ENCODE results near the gene NUDT6. TPM values are rescaled to one million over a fixed set of nuclear protein-coding genes. Genes with fewer than 3 reads are reported as not detected.

The NUDT6 gene
- total RNA-seq: 1 to 10 TPM in 1 of 2 donors, under 1 TPM in 1; 0.82 to 1.1 TPM
- 2.8 to 3.8 reads per million in 2 donors for total RNA-seq

- ATAC-seq: peak; percentile 52
- peak; percentile 12 to 19 (median 12) for DNase-seq
- H3K36me3 Mint-ChIP-seq (ENCODE audit: low read depth): no peaks in the 10 kb centered on the region
- peaks cover 8% of the 10 kb centered on the region for H3K4me1 Mint-ChIP-seq
- H3K27me3 Mint-ChIP-seq: no peaks in the 10 kb centered on the region
- H3K27ac Mint-ChIP-seq: no peak within 1 kb of the TSS
- peak within 1 kb of the TSS; percentile 98 for H3K4me3 Mint-ChIP-seq
- H3K9me3 ChIP-seq (ENCODE audit: control insufficient read depth, low read length, poor library complexity, severe bottlenecking): no peaks in the 10 kb centered on the region
These were observed at the start of gene NUDT6 for GRCh38 chr4:122921971-122922876. Gene NUDT6, minus strand, starts transcription at chr4:122922597. Its CDS starts 25 bp downstream, at chr4:122922572.

- Mint-ChIP-seq H3K4me1 (peaks cover 9% of the 10 kb centered on the region), H3K27ac (no peak overlapping the region), H3K36me3 (ENCODE audit: low read depth) (no peaks in the 10 kb centered on the region), H3K27me3 (no peaks in the 10 kb centered on the region), H3K4me3 (no peak overlapping the region)
- DNase-seq (no peak), ATAC-seq (no peak)
- H3K9me3 ChIP-seq (ENCODE audit: control insufficient read depth, low read length, poor library complexity, severe bottlenecking): no peaks in the 10 kb centered on the region
These were observed 45.9 kb upstream of the NUDT6 start for GRCh38 chr4:122968227-122968812.

GRCh38 chr4:122967231-122967630, 44.8 kb upstream of the NUDT6 start:
- ATAC-seq (no peak), DNase-seq (no peak)
- H3K4me3 Mint-ChIP-seq: no peak overlapping the region
- H3K9me3 ChIP-seq (ENCODE audit: control insufficient read depth, low read length, poor library complexity, severe bottlenecking): no peaks in the 10 kb centered on the region
- no peak overlapping the region for H3K27ac Mint-ChIP-seq
- H3K27me3 Mint-ChIP-seq: no peaks in the 10 kb centered on the region
- no peaks in the 10 kb centered on the region for H3K36me3 Mint-ChIP-seq (ENCODE audit: low read depth)
- H3K4me1 Mint-ChIP-seq: peaks cover 7% of the 10 kb centered on the region

GRCh38 chr4:122966201-122966600, 43.8 kb upstream of the NUDT6 start:
- Mint-ChIP-seq H3K36me3 (ENCODE audit: low read depth) (no peaks in the 10 kb centered on the region), H3K27ac (no peak overlapping the region), H3K4me1 (peaks cover 7% of the 10 kb centered on the region), H3K4me3 (no peak overlapping the region), H3K27me3 (no peaks in the 10 kb centered on the region)
- no peak for ATAC-seq
- no peak for DNase-seq
- no peaks in the 10 kb centered on the region for H3K9me3 ChIP-seq (ENCODE audit: control insufficient read depth, low read length, poor library complexity, severe bottlenecking)

GRCh38 chr4:122963216-122963615, 40.8 kb upstream of the NUDT6 start:
- H3K36me3 Mint-ChIP-seq (ENCODE audit: low read depth): no peaks in the 10 kb centered on the region
- H3K27ac Mint-ChIP-seq: no peak overlapping the region
- H3K4me1 Mint-ChIP-seq: peaks cover 4% of the 10 kb centered on the region
- ATAC-seq (no peak), DNase-seq (no peak)
- H3K4me3 Mint-ChIP-seq: no peak overlapping the region
- no peaks in the 10 kb centered on the region for H3K27me3 Mint-ChIP-seq
- no peaks in the 10 kb centered on the region for H3K9me3 ChIP-seq (ENCODE audit: control insufficient read depth, low read length, poor library complexity, severe bottlenecking)

- DNase-seq (no peak), ATAC-seq (no peak)
- no peaks in the 10 kb centered on the region for H3K9me3 ChIP-seq (ENCODE audit: control insufficient read depth, low read length, poor library complexity, severe bottlenecking)
- H3K27ac Mint-ChIP-seq: no peak overlapping the region
- H3K27me3 Mint-ChIP-seq: no peaks in the 10 kb centered on the region
- H3K4me1 Mint-ChIP-seq: no peaks in the 10 kb centered on the region
- H3K4me3 Mint-ChIP-seq: no peak overlapping the region
- no peaks in the 10 kb centered on the region for H3K36me3 Mint-ChIP-seq (ENCODE audit: low read depth)
These were observed 38.2 kb upstream of the NUDT6 start for GRCh38 chr4:122960611-122961000.

GRCh38 chr4:122959981-122960610, 37.7 kb upstream of the NUDT6 start:
- Mint-ChIP-seq H3K27me3 (no peaks in the 10 kb centered on the region), H3K4me3 (no peak overlapping the region), H3K27ac (no peak overlapping the region), H3K36me3 (ENCODE audit: low read depth) (no peaks in the 10 kb centered on the region), H3K4me1 (no peaks in the 10 kb centered on the region)
- DNase-seq (no peak), ATAC-seq (no peak)
- H3K9me3 ChIP-seq (ENCODE audit: control insufficient read depth, low read length, poor library complexity, severe bottlenecking): no peaks in the 10 kb centered on the region

GRCh38 chr4:122959441-122959840, 37.0 kb upstream of the NUDT6 start:
- ATAC-seq (no peak), DNase-seq (no peak)
- no peaks in the 10 kb centered on the region for H3K9me3 ChIP-seq (ENCODE audit: control insufficient read depth, low read length, poor library complexity, severe bottlenecking)
- Mint-ChIP-seq H3K4me1 (no peaks in the 10 kb centered on the region), H3K36me3 (ENCODE audit: low read depth) (no peaks in the 10 kb centered on the region), H3K4me3 (no peak overlapping the region), H3K27ac (no peak overlapping the region), H3K27me3 (no peaks in the 10 kb centered on the region)

GRCh38 chr4:122958505-122958904, 36.1 kb upstream of the NUDT6 start:
- Mint-ChIP-seq H3K27me3 (no peaks in the 10 kb centered on the region), H3K4me3 (no peak overlapping the region), H3K27ac (no peak overlapping the region), H3K36me3 (ENCODE audit: low read depth) (no peaks in the 10 kb centered on the region), H3K4me1 (no peaks in the 10 kb centered on the region)
- H3K9me3 ChIP-seq (ENCODE audit: control insufficient read depth, low read length, poor library complexity, severe bottlenecking): no peaks in the 10 kb centered on the region
- no peak for ATAC-seq
- DNase-seq: no peak

GRCh38 chr4:122953924-122954323, 31.5 kb upstream of the NUDT6 start:
- Mint-ChIP-seq H3K27me3 (no peaks in the 10 kb centered on the region), H3K4me3 (no peak overlapping the region), H3K36me3 (ENCODE audit: low read depth) (peaks cover 5% of the 10 kb centered on the region), H3K4me1 (no peaks in the 10 kb centered on the region), H3K27ac (no peak overlapping the region)
- ATAC-seq: no peak
- H3K9me3 ChIP-seq (ENCODE audit: control insufficient read depth, low read length, poor library complexity, severe bottlenecking): no peaks in the 10 kb centered on the region
- no peak for DNase-seq

GRCh38 chr4:122952028-122952427, 29.6 kb upstream of the NUDT6 start:
- no peak for ATAC-seq
- Mint-ChIP-seq H3K4me1 (no peaks in the 10 kb centered on the region), H3K4me3 (no peak overlapping the region), H3K27ac (no peak overlapping the region), H3K36me3 (ENCODE audit: low read depth) (peaks cover 7% of the 10 kb centered on the region), H3K27me3 (no peaks in the 10 kb centered on the region)
- no peak for DNase-seq
- no peaks in the 10 kb centered on the region for H3K9me3 ChIP-seq (ENCODE audit: control insufficient read depth, low read length, poor library complexity, severe bottlenecking)

- no peaks in the 10 kb centered on the region for H3K9me3 ChIP-seq (ENCODE audit: control insufficient read depth, low read length, poor library complexity, severe bottlenecking)
- H3K27me3 Mint-ChIP-seq: no peaks in the 10 kb centered on the region
- H3K4me3 Mint-ChIP-seq: no peak overlapping the region
- ATAC-seq (no peak), DNase-seq (no peak)
- peaks cover 8% of the 10 kb centered on the region for H3K36me3 Mint-ChIP-seq (ENCODE audit: low read depth)
- H3K27ac Mint-ChIP-seq: no peak overlapping the region
- peaks cover 6% of the 10 kb centered on the region for H3K4me1 Mint-ChIP-seq
These were observed 26.3 kb upstream of the NUDT6 start for GRCh38 chr4:122948671-122949070.

GRCh38 chr4:122946142-122946541, 23.7 kb upstream of the NUDT6 start:
- DNase-seq: no peak
- H3K36me3 Mint-ChIP-seq (ENCODE audit: low read depth): peaks cover 11% of the 10 kb centered on the region
- peaks cover 9% of the 10 kb centered on the region for H3K4me1 Mint-ChIP-seq
- no peaks in the 10 kb centered on the region for H3K9me3 ChIP-seq (ENCODE audit: control insufficient read depth, low read length, poor library complexity, severe bottlenecking)
- no peak for ATAC-seq
- no peaks in the 10 kb centered on the region for H3K27me3 Mint-ChIP-seq
- no peak overlapping the region for H3K4me3 Mint-ChIP-seq
- H3K27ac Mint-ChIP-seq: peak overlapping the region; percentile 83

All from T-helper 17 cell (primary cell).